ENCODE data around the gene PAFAH1B1.

DNA sequence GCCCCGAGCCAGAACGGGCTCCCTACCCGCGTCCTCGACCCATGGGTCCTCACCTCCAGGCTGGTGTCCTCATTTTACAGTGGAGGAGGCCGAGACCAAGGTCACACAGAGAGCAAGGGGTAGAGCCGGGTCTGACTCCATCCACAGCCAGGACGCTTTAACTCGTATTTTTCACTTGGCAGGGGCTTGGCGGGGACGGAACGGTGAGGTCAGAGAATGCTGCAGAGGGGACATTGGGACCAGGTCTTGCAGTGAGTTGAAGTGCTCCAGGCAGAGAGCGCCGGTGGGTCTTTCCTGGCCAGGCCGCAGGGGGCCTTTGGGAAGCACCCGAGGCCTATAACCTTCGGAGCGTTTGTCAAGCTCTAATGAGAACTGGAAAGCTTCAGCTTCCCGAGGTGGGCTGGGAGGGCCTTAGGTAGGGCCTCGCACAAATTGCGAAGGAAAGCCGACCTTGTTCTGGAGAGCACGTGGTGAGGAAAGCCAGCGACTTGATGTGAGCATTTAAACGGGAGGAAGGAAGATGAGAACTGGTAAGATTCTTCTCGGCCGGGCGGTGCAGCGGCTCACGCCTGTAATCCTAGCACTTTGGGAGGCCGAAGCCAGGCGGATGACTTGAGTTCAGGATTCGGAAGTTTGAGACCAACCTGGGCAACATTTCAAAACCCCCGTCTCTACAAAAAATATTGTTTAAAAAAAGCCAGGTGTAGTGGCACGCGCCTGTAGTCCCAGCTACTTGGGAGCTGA lies 119.0 kb downstream of the PAFAH1B1 start:
- TF ChIP-seq, protein P1, sequence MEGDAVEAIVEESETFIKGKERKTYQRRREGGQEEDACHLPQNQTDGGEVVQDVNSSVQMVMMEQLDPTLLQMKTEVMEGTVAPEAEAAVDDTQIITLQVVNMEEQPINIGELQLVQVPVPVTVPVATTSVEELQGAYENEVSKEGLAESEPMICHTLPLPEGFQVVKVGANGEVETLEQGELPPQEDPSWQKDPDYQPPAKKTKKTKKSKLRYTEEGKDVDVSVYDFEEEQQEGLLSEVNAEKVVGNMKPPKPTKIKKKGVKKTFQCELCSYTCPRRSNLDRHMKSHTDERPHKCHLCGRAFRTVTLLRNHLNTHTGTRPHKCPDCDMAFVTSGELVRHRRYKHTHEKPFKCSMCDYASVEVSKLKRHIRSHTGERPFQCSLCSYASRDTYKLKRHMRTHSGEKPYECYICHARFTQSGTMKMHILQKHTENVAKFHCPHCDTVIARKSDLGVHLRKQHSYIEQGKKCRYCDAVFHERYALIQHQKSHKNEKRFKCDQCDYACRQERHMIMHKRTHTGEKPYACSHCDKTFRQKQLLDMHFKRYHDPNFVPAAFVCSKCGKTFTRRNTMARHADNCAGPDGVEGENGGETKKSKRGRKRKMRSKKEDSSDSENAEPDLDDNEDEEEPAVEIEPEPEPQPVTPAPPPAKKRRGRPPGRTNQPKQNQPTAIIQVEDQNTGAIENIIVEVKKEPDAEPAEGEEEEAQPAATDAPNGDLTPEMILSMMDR (optimal IDR thresholded peaks at IDR 0.05 in 1 of 3, IDR thresholded peaks at IDR 0.05 in 1 of 3, conservative IDR thresholded peaks at IDR 0.05 in 1 of 3; ENCODE audit: extremely low read depth in 1 of 3, insufficient read depth in 2 of 3, low read length in 3 of 3): no peak
- no peak for TF ChIP-seq EZH2 (IDR thresholded peaks at IDR 0.05; ENCODE audit: low read length)
